Stimulated activated CD8-positive, alpha-beta memory T cell treated with anti-CD3 and anti-CD28 coated beads, Interleukin-4, amount 100 ng/mL, for 1 hour (primary cell): ENCODE measurements around the gene EME1.
"Not testable (repeated sequence)": the region's sequence is repeated elsewhere in the genome, so short reads cannot be mapped to it uniquely, and the experiment has no call there.

Experiments
- DNase-seq, 2 donors: peaks; one replicate each; pipeline ENCODE4 v3.0.0-alpha.2; 2020; ENCODE audit warnings: low read depth in 2 of 2, low spot score in 1 of 2

EME1 gene

DNA sequence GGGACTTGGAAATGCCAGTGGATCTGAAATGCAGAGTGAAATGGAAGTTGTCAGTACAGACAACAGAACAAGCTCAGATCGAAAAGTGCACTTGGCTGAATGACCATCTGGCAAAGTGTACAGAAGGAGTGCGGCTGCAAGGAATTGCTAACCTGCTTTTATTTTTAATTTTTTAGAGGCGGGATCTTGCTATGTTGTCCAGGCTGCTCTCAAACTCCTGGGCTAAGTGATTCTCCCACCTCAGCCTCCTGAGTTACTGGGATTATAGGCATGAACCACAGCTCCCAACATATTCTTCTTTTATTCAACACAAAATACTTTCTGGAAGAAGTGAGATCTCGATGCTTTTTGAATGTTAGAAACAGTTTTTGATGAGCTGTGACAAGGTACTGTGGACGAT, 20.7 kb downstream of the EME1 start:
- no peak for DNase-seq

DNA sequence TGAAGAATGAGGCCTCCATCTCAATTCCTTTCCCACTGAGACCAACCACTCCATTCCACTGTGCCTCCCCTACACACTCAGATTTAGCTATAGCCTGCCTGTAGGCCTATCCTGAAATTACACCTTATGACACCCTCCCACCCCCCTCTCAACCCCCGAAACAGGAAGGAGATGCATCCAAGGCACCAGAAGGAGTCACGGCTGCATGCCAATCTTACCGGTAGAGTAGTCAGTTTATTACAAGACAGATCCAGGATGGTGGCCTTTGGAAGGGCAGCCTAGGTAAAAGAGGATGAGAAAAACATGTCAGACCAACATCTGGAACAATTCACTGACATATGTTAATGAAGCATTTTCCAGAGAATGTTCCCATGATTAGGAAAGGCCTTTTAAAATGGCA, 21.7 kb downstream of the EME1 start:
- DNase-seq, result no peak

DNA sequence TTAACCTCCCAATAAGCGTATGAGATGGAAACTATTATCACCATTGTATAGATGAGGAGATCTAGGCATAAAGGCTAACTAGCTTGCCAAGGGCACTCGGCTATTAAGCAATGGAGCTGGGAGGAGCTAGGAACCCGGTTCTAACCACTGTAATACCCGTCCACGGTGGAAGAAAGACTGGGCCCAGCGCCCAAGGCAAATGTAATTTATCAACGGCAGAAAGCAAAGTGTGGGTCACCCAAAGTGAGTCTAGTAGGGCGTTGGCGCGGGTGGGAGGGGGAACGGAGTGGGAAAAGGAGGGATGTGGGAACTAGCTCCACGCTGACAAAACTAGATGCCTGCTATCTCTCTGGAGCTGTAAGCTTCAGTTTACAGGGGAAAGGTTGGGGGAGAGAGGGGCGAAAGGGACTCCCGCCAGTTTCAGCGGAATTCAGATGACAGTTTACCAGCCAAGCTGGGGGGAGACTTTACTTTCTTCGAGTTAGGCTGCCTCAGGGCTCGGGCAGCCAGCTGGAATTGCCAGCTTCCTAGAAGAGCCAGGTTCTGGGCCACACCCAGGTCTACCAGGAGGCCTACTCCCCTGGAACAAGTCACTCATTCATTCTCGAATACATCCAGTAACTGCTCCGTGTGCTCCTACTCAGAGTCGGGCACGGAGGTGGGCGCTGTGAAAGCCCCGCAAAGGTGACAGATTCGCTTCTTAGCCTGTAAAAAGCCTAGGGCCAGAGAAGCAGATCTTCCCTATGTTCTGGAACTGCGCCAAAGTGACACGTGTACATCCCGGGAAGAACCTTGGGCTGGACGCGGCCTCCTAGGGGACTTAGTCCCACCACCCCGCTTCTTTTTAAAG, 23.5 kb downstream of the EME1 start:
- DNase-seq, result no peak

DNA sequence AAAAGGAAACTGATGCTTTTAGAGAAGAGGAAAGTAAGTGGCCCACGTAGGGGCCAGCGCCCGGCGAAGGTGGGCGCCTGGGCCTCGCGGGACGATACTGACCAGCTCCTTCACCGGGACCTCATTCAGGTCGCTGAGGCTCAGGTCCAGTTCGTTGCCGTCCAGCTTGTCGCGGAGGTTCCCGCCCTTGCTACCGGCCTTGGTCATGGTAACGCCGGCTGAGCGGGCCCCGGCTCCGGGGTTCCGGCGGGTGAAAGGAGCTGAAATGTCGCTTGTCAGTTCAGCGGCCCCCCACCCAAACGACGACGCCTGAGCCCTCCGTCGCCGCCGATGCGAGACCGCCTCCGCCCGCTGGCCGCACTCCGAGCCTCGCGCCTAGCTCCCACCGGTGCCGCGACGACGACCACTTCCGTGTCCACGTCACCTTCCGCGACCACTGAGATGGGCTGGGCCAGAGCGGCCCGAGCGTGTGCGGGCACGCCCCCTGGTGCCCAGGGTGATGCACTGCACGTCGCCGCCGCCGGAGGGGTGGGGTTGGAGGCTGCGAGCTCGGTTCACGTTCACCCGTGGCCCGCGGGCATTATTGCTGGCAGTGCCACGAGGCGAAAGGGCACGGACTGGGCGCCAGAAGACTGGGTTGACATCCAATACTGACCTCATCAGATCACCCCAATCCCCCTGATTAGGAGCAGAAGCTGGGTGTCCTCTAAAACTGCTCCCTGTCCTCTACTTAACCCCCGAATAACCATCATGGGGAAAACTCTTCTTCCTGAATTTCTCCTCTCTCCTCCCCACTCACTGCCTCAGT, 24.3 kb downstream of the EME1 start, which contains the start of gene LRRC59:
Gene LRRC59 (minus strand): TSS at position 413 of the 808 bp plus-strand sequence. CDS start 206 bp downstream, at position 207.
- DNase-seq, result peak; percentile 82 to 87

DNA sequence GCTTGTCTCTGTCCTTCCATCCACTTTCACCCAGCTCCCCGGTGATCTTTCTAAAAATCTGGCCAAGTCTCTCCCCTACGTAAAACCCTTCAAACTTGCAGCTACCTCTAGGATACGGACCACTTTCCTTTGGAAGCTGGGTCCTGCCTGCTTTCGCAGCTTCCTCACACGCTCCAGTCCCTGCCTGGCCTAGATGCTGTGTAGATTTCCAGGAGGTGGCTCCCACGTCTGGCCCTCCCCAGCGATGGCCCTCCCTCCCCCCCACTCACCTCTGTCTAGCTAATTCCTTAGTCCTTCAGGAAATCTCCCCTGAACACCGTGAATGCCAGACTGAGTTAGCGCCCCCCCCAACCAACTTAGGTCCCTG, 24.9 kb downstream of the EME1 start:
- no peak for DNase-seq

DNA sequence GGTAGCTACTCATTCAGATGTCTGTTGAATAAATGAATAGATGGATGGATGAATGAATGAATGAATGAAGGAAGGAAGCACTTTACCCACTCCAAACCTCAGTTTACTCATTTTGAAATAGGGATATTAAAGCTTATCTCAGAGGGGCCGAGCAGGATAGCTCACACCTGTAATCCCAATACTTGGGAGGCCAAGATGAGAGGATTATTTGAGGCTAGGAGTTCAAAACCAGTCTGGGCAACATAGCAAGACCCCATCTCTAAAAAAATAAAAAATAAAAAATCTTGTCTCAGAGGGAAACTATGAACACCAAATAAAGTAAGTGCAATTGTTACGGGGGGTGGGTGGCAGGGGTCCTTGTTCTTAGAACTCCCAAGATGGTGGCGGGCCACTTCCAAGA, 25.6 kb downstream of the EME1 start:
- not testable (repeated sequence) for DNase-seq

DNA sequence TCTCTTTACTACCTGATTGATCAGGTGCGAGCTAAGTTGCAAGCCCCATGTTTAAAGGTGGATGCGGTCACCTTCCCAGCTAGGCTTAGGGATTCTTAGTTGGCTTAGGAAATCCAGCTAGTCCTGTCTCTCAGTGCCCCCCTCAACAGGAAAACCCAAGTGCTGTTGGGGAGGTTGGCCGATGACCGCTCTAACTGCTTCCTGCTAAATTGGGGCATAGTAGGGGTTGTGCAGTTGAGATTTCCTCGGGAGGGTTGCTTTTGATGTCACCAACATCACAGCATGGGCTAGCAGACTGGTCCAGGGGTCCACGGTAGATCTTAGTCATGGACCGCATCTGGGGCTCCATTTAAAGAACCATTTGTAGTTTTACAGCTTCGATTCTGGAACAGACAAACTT, 26.6 kb downstream of the EME1 start:
- DNase-seq, result not testable (repeated sequence)

DNA sequence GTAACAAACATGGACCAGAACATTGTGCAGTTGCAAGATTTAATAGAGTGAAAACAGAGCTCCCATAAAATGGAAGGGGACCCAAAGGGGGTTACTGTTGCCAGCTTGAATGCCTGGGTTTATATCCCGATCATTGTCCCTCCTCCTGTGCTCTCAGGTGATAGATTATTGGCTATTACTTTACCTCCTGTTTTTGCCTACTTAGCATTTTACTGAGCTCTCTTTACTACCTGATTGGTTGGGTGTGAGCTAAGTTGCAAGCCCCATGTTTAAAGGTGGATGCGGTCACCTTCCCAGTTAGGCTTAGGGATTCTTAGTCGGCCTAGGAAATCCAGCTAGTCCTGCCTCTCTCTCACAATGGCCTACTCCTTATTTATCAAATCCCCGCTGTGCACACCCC, 32.3 kb downstream of the EME1 start:
- DNase-seq, result not testable (repeated sequence)

DNA sequence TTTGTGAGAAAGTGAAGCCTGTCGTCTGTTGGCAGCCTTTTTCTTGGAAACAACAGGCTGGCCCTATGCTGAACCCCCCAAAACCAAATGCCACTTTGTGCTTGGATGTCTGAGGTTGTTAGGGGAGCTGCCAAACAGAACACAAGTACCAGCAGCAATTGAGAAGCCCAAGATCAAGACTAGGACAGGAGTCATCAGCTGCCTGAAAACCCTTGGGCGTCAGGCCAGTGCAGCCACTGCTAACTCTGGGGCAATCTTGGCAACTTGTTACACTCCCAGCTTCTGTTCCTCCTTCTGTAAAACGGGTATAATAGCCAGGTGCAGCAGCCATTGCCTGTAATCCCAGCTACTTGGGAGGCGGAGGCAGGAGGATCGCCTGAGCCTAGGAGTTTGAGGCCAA, 33.5 kb downstream of the EME1 start:
- DNase-seq, result no peak

DNA sequence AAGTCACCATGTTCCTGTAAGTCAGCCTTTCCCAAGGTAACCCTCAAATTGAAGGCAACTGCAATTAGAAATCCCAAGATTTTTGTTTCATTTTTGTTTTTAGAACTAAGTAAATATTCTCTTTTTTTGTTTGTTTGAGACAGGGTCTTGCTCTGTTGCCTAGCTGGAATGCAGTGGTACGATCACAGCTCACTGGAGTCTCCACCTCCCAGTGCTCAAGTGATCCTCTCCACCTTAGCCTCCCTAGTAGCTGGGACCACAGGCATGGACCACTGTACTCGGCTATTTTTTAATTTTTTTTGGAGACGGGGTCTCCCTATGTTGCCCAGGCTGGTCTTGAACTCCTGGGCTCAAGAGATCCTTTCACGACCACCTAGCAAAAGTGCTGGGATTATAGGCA, 34.9 kb downstream of the EME1 start:
- no peak for DNase-seq

DNA sequence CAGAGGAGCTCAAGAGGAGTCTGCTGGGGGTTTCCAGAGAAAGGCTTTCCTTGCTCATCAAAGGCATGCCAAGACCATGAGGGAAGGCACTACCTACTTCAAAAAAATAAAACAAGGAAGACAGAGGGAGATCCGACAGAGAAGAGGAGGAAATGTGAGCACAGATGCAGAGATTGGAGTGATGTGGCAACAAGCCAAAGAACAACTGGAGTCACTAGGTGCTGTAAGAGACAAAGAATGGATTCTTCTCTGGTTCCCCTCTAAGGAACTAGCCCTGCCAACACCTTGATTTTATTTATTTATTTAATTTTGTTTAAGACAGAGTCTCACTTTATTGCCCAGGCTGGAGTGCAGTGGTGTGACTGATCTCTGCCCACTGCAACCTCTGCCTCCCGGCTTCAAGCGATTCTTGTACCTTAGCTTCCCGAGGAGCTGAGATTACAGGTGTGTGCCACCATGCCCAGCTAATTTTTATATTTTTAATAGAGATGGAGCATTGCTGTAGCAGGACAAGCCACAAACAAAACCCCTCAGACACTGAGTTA, 39.2 kb downstream of the EME1 start:
- no peak for DNase-seq

DNA sequence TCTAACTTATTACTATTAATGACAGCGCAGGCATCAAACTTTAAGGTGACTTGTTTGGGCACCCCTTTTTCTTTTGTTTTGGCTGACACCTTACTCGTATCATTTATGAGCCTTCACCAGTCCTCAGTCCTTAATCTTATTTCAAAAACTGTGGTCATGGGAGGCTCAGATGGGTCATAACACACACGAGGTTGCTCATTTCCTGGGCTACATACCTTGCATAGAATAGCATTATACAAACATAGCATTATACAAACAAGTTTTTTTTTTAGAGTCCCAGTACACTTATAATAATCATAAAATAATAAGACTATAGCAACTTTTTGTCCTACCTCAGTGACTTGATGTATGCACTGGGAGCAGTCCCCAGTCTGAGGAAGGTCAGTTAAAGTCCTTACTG, 41.8 kb downstream of the EME1 start:
- DNase-seq, result no peak

DNA sequence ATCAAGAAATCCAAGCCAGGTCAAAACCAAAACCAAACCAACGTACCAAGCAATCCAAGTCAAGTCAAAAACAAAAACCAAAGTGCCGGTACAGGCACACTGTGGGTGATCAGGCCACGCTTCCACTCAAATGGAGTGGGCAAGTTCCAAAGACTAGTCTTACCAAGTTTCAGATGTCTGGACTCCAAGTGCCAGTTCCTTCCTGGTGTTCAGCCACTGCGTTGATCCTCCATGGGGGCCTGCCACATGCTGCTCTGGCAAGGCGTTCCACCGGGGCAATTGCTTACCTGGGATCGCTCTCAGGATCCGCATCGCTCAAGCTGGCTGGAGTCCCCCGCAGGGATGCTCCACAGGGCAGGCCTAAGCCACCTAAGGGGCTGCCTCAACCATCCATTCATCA, 46.5 kb downstream of the EME1 start:
- not testable (repeated sequence) for DNase-seq

DNA sequence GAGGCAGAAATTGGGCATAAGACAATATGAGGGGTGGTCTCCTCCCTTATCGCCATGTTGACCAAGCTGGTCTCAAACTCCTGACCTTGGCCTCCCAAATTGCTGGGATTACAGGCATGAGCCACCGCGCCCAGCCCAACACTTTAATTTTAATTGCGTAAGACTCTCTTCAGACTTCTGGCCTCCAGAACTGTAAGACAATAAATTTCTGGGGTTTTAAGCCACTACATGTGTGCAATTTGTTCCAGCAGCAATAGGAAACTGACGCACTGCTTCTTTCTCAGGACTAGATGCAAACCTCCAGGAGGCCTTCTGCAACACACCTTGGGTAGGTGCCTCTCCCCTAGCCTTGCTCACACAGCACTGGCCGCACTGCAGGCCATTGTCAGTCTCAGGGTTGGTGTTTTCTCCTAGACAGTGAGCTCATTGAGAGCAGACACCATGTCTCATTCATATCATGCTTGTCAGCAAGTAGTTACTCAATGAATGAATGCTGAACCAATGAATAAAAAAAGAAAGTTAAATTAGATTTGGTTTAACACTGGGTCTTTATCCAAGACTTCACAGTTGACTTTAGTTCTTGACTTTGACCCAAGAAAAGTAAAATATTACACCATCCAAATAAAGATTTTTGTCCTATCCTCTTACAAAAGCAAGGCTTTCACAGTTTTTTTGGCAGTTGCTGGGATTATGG, 47.5 kb downstream of the EME1 start:
- DNase-seq, result no peak

DNA sequence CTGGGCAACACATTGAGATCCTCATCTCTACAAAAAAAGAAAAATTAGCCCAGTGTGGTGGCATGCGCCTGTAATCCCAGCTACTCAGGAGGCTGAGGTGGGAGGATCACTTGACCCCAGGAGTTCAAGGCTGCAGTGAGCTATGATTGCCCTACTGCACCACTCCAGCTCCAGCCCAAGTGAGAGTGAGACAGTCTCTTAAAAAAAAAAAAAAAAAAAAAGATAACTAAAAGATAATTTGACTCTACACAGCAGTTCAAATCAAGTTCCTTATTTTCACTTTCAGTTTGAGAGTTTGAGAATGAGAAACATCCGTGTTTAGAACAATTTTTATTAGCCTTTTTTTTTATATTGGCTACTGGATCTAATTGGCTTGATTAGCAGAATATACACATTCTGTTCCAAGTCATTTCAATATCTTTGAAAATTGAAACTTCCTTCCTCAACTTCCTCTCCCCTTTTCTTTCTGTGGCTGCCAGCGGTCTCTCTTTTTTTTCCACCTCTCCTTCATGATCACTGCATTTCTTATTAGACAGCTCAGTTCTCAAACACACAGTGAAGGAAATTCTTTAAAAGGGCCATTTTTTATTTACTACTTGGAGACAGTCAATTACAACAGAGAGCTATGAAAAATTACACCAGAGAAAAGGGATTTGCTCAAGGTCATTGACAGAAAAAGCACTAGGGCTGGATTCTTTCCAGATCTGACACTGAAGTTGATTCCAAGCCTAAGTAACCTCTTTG, 48.5 kb downstream of the EME1 start:
- DNase-seq, result no peak

DNA sequence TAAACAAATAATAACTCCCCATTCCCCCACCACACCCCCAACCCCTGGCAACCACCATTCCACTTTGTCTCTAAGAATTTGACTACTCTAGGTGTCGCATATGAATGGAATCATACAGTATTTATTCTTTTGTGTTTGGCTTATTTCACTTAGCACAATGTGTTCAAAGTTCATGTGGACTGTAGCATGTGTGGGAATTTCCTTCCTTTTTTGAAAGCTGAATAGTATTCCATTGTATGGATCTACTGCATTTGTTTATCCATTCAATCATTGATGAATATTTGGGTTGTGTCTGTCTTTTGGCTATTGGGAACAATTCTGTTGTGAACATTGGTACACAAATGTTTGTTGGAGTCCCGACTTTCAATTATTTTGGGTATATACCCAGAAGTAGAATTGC, 49.7 kb downstream of the EME1 start:
- DNase-seq, result no peak

DNA sequence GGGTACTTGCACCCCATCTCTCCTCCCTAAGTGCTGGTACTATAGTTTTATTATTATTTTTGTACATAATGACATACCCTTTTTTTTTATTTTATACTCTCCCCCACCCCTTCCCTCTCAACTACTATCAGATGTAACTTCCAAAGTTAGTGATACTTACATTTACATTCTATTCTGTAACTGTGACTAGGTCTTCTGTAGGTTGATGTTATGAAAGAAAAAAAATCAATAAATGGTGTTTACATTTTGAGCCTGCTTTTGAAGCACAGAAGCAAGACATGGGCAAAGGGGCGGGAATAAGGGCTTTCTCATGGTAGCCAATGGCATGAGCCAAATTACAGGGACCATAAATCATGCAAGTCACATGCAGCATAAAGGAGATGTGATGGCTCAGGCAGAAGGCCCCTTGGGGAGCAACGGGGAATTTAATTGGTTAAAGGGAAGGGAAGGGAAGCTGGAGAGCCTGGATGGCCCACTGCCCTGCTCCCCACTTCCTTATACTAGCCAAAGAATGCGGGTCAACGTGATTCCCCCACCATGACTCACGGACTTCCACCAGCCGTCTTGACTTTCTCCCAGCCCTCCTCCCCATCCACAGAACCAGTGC, 50.6 kb downstream of the EME1 start:
- DNase-seq, result no peak

DNA sequence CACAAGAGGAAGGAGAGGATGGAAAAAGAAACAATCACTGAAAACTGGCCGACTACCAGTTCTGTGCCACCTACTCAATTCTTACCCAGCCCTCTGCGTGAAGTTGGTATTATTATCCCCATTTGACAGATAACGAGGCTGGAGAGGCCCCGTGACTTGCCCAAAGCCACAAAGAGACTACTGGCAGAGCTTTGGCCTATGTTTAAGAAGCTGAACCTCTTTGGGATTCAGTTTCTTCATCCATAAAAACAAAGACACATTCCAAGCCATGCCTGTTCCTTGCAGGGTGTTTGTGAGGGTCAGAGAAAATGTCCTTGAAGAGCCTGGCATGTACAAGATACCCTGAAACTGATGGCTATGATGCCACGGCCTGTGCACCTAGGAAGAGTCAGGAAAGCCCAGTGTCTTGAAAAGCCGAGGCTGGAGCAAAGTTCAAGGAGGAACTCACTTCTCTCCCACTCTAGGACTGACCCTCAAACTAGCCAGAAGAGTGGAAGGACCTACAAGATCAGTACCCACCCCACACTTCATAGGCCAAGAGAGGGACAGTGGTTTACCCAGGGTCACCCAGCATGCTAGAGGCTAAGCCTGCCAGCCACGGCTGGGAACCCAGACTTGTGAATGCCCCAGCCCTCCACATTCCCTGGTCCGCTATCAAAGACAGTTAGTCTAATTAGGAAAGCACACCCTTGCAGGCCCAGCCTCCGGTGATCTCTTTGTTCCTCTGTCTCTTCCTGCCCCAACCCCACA, 51.4 kb downstream of the EME1 start:
- DNase-seq, result no peak

DNA sequence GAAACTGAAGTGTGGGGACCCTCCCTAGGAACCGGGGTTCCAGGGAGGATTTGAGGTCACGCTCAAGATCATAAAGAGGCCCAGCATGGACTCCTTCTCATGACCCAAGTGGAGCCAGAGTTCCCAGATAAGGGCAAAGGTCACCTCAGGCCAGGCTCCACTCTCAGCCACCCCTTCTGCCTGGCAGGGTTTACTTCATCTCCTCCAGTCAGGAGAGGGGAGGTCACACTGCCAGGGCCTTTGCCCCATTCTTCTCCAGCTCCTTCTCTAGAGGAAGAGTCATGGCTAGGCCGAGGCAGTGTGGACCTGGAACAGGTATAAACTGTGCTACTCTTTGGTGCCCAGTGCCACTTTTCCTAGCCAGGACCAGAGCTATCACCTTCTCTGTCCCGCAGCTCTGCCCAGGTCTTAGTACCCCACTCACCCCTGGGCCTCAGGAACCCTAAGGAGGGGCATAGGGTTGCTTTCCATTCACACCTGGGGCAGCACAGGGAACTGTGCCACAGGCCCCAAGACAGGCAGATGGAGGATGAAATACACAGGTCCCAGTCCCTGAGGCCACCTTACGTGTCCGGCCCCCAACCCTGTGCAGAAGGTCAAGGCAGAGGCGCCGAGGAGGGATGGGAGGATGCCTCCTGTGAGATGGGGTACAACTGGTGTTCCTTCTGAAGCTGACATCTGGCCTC, 52.1 kb downstream of the EME1 start:
- no peak for DNase-seq
